HFFc6 (cell line): ENCODE measurements around the gene REX1BD. TPM values are rescaled to one million over a fixed set of nuclear protein-coding genes. Genes with fewer than 3 reads are reported as not detected.

Experiments used
- DNase-seq: peaks from one replicate; pipeline ENCODE4 v3.0.0-alpha.2; 2018
- H3K27ac Mint-ChIP-seq: 2 replicates; pipeline ENCODE4 v1.8.0; 2020; ENCODE audit warnings: mild to moderate bottlenecking, mixed read lengths
- H3K27me3 Mint-ChIP-seq: 2 replicates; pipeline ENCODE4 v1.8.0; 2021; ENCODE audit warnings: mild to moderate bottlenecking, moderate library complexity, mixed read lengths; ENCODE audit not compliant: insufficient read depth
- H3K36me3 Mint-ChIP-seq: 2 replicates; pipeline ENCODE4 v1.8.0; 2021; ENCODE audit warnings: low read depth, mixed read lengths
- H3K4me1 Mint-ChIP-seq: 2 replicates; pipeline ENCODE4 v1.8.0; 2020; ENCODE audit warnings: low read depth, mixed read lengths
- H3K4me3 Mint-ChIP-seq: 2 replicates; pipeline ENCODE4 v1.8.0; 2020; ENCODE audit warnings: mild to moderate bottlenecking, moderate library complexity, mixed read lengths
- H3K9me3 Mint-ChIP-seq: 2 replicates; pipeline ENCODE4 v1.8.0; 2020; ENCODE audit warnings: mild to moderate bottlenecking, mixed read lengths
- total RNA-seq, 6 experiments: library from RNA; stranded (reverse); fragmentation: NEBNext Ultra II Directional; extraction: Animal tissue kit (Norgen Biotek cat#: 25700); gene quantifications; 2 replicates in 1 of 6; 3 replicates in 5 of 6; pipeline ENCODE4 v1.2.3, GENCODE V29; 2021
- TF ChIP-seq, protein P1 (sequence below): fragments of 200-600 bp; sonication (generic); IDR thresholded peaks from 2 replicates; pipeline ENCODE4 v1.5.0; 2021; ENCODE audit warnings: antibody characterized with exemption, mild to moderate bottlenecking

Gene REX1BD
- total RNA-seq, 6 experiments from 2014 or later: 50.2 to 73.8 (median 60.8) TPM

DNA sequence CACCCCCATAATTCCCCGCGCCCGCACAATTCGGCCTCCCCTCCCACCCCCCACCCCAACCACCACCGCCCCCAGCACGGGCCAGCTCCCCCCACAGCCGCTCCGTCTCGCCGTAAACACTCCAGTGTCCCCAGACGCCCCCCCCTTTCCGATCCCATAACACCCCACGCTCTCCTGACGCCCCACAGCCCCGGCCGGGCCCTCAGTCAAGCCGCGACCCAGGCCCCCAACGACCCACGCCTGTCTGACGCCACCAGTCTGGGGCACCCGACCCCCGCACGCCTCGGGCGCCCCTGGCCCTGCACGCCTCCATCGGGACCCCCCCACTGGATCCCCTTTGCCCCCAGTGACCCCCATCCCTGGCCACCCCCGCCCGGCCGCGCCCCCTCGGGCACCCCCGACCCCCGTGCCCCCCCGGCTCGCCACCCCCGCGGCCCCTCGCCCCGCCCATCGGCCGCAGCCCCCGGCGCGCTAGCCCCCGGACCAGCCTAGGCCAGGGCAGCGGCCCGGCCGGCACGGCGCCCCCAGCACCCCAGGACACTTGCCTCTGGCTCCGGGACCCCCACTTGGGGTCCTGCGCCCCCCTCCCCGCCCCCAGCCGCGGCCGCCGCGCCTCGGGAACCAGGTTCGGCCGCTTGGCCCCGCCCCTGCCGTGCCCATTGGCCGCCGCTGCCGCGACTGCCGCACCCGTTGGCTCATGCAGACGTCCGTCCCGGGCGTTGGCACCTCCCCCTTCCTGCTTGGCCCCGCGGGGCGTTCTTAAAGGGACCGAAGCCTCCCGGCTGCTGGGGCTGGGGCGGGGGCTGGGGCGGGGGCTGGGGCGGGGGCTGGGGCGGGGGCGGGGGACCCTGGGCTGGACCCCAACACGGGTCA lies 45.4 kb upstream of the REX1BD start, which contains the start of gene FKBP8:
TSS of gene FKBP8 (minus strand) at position 633 of the 873 bp plus-strand sequence. CDS start 1,603 bp downstream, outside the sequence.
- Mint-ChIP-seq H3K36me3 (peaks cover 7% of the 10 kb centered on the region; the same call in 1 of the 2 replicates), H3K4me1 (peaks cover 25% of the 10 kb centered on the region), H3K27me3 (peaks cover 3% of the 10 kb centered on the region), H3K9me3 (no peaks in the 10 kb centered on the region), H3K4me3 (peak within 1 kb of the TSS; percentile 88), H3K27ac (peak within 1 kb of the TSS; percentile 86)
- peak; percentile 75 for DNase-seq
- TF ChIP-seq, protein P1, sequence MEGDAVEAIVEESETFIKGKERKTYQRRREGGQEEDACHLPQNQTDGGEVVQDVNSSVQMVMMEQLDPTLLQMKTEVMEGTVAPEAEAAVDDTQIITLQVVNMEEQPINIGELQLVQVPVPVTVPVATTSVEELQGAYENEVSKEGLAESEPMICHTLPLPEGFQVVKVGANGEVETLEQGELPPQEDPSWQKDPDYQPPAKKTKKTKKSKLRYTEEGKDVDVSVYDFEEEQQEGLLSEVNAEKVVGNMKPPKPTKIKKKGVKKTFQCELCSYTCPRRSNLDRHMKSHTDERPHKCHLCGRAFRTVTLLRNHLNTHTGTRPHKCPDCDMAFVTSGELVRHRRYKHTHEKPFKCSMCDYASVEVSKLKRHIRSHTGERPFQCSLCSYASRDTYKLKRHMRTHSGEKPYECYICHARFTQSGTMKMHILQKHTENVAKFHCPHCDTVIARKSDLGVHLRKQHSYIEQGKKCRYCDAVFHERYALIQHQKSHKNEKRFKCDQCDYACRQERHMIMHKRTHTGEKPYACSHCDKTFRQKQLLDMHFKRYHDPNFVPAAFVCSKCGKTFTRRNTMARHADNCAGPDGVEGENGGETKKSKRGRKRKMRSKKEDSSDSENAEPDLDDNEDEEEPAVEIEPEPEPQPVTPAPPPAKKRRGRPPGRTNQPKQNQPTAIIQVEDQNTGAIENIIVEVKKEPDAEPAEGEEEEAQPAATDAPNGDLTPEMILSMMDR: no peak

DNA sequence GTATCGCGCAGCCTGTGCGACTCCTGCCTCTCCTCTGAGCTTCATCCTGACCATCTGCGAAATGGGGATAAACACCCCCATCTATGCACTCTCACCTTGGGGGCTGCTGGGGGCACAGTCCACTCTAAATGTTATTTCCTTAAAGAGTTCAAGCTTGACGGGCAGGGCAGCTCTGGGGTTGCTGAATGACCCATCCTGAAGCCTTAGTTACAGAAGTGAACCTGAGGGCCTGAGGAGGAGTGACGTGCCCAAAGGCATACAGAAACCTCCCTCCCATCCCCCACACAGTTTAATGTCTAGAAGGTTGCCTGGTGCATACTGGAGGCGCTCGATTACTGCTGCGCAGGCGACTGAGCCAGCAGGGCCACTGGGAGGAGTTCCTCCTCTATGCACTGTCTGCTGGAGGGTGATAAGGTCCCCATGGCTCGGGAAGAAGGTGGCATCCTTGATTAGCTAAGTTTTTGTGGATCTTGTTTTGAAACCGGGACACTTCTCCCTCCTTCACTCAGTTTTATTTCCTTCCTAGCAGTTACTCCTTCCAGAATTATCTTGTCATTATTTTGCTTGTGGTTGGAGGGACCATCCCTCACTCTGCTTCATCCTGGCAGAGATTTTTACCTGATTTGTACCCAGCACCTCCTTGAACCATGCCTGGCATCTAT lies 44.7 kb upstream of the REX1BD start:
- Mint-ChIP-seq H3K27ac (peak overlapping the region; percentile 77), H3K27me3 (peaks cover 3% of the 10 kb centered on the region), H3K36me3 (peaks cover 7% of the 10 kb centered on the region; the same call in 1 of the 2 replicates), H3K4me1 (peaks cover 25% of the 10 kb centered on the region), H3K9me3 (no peaks in the 10 kb centered on the region), H3K4me3 (peak overlapping the region; percentile 85)
- DNase-seq: peak; percentile 52
- TF ChIP-seq, protein P1: no peak

DNA sequence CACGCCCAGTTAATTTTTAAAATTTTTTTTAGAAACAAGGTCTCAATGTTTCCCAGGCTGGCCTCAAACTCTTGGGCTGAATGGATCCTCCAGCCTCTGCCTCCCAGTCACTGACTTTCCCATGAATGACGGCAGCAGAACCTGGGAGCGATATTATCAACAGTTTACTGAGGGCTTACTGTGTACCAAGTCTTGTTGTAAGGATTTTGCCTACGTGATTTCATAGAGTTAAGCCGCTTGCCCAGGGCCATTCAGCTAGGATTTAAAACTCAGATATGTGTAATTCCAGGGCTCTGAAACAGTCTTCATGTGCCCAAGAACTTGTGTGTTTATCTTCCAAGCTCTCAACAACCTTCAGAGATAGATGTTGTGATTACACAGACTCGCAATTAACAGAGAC lies 37.0 kb upstream of the REX1BD start:
- no peaks in the 10 kb centered on the region for H3K4me1 Mint-ChIP-seq
- no peaks in the 10 kb centered on the region for H3K36me3 Mint-ChIP-seq
- H3K9me3 Mint-ChIP-seq: no peaks in the 10 kb centered on the region
- DNase-seq: no peak
- H3K27me3 Mint-ChIP-seq: peaks cover 2% of the 10 kb centered on the region
- TF ChIP-seq, protein P1: no peak
- no peak overlapping the region for H3K27ac Mint-ChIP-seq
- H3K4me3 Mint-ChIP-seq: no peak overlapping the region

DNA sequence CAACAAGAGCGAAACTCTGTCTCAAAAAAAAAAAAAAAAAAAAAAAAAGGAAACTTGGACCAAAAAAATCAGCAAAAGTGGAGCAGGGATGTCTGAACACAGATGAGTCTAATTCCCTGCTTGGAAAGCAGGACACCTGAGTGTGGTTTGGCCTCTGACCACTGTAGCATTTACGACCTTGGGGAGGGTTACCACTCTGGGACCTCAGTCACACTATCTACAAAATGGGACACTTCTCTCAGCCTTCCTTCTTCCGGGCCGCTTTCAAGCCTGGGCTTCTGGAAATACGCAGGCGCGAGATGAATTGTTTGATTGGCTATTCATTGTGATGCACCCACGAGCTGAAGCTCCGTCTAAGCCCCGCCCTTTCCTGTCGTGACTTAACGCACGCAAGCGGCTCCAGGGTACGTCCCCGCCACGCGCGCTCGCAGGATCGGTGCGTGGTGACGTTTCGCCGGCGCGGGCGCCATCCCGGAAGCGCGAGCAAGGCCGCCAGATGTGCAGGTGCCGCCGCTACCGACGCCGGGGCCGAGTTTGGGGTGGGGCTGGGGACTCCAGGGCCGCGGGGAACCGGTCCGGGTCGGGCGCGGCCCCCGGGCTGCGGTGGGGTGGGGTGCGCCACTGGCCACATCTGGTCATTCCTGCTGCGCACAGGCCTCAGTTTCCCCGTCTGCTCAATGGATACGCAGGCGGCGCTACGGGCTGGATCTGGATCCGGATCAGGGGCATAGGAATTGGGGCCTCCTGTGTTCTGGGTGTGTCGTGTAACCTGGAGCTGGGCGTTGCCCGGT lies 31.0 kb upstream of the REX1BD start, which contains the start of gene KXD1:
TSS of gene KXD1 (plus strand) at position 460 of the 791 bp plus-strand sequence. CDS start 4,187 bp downstream, outside the sequence.
- peak; percentile 98 for DNase-seq
- Mint-ChIP-seq H3K9me3 (no peaks in the 10 kb centered on the region), H3K4me3 (peak within 1 kb of the TSS; percentile 91), H3K36me3 (peaks cover 7% of the 10 kb centered on the region; the same call in 1 of the 2 replicates), H3K4me1 (peaks cover 14% of the 10 kb centered on the region), H3K27me3 (no peaks in the 10 kb centered on the region; the same call in 1 of the 2 replicates), H3K27ac (peak within 1 kb of the TSS; percentile 86)
- TF ChIP-seq, protein P1: no peak

DNA sequence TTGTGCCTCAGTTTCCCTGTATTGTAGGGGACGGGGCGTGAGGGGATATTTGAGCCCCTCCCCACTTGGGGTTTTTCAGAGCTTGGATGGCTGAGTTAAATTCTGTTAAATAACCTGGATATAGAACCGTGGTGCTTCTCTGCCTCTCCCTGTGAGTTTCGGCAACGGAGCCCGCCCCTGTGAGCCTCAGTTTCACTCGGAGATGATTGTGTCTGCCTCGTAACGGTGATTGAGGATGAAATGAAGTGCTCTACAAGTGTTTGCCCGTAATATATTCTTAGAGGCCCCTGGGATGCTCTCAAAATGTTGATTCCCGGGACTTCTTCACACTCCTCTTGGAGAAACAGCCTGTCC lies 30.4 kb upstream of the REX1BD start:
- Mint-ChIP-seq H3K9me3 (no peaks in the 10 kb centered on the region), H3K27me3 (no peaks in the 10 kb centered on the region; the same call in 1 of the 2 replicates), H3K27ac (peak overlapping the region; percentile 82), H3K4me1 (peaks cover 14% of the 10 kb centered on the region), H3K4me3 (peak overlapping the region; percentile 91), H3K36me3 (peaks cover 10% of the 10 kb centered on the region)
- no peak for DNase-seq
- TF ChIP-seq, protein P1: no peak
